GM11168 (cell line): Measurements from ENCODE around the gene SIRT6.
"Not testable (repeated sequence)": the region's sequence is repeated elsewhere in the genome, so short reads cannot be mapped to it uniquely, and the experiment has no call there.

Experiments
- in situ Hi-C: fragments of 300-500 bp; cut with MboI; formaldehyde crosslinking; loops from one replicate; pipeline ENCODE4 v1.12.0; 2022; ENCODE audit warnings: low sequenced_read_pairs; ENCODE audit not compliant: unreplicated experiment

The SIRT6 gene

GRCh38 chr19:4200940-4201542 lies 18.7 kb upstream of the SIRT6 start:
- in situ Hi-C loops, result no loop called here

DNA sequence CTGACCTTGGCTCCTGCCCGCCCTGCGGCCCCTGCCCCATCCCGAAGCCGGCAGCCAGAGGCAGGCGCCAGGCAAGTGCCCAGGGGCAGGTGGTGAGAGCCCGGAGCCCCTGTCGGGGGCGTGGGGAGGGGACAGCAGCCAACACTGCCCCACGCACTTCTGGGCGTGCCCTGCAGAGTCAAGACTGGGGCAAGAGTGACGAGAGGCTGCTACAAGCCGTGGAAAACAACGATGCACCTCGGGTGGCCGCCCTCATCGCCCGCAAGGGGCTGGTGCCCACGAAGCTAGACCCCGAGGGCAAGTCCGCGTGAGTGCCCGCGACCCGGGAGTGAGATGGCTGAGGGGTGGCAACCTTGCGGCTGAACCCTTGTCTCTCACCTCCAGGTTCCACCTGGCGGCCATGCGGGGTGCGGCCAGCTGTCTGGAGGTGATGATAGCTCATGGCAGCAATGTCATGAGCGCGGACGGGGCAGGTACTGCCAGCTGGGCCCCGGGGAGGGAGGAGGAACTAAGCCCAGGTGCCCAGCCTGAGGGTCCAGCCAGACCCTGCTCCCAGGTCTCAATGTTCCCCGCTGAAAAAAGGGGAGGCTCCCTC lies 17.4 kb upstream of the SIRT6 start:
- in situ Hi-C loops, result no loop called here

GRCh38 chr19:4198467-4199126 lies 16.2 kb upstream of the SIRT6 start:
- in situ Hi-C loops, result no loop called here

DNA sequence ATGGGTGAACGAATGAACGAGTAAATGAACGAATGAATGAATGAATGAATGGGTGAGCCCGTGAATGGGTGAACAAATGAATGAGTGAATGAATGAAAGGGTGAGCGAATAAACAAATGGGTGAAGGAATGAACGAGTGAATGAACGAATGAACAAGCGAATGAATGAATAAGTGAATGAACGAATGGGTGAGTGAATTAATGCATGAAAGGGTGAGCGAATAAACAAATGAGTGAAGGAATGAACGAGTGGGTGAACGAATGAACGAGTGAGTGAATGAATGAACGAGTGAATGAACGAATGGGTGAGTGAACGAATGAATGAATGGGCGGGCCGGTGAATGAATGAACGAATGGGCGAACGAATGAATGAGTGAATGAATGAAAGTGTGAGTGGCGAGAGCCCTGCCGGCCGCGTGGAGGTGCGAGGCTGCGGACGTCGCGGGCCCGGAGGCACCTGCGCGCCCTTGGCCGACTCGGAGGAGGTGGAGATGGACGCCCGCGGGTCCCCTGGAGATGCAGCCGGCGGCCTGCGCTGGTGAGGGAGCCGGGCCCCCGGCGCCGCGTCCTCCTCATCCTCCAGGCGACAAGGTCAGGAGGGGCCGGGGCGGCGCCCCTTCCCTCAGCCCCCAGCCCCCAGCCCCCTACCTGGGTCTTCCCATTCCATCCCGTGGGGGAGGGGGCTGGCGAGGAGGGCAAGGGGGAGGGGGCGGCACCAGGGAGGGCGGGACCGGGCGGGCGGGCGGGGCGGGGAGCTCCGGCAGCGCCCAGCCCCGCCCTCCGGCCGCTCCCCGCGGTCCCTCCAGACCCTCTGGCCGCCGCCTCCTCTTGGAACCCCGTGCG lies 15.5 kb upstream of the SIRT6 start:
- in situ Hi-C loops, result no loop called here

DNA sequence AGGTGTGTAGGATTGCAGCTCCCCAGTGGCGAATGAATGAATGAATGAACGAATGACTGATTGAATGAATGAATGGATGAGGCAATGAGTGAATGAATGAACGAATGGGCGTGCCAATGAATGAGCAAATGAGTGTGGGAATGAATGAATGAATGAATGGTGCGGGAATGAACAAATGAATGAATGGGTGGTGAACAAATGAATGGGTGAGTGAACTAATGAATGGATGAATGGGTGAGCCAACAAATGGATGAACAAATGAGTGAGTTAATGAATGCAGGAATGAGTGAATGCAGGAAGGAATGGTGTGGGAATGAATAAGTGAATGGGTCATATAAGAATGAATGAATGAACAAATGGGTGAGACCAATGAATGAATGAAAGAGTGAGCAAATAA lies 14.9 kb upstream of the SIRT6 start:
- in situ Hi-C loops, result no loop called here

- in situ Hi-C loops, result no loop called here
Observed at GRCh38 chr19:4196587-4197148, 14.3 kb upstream of the SIRT6 start.

- in situ Hi-C loops, result no loop called here
Observed at GRCh38 chr19:4196009-4196408, 13.6 kb upstream of the SIRT6 start.

DNA sequence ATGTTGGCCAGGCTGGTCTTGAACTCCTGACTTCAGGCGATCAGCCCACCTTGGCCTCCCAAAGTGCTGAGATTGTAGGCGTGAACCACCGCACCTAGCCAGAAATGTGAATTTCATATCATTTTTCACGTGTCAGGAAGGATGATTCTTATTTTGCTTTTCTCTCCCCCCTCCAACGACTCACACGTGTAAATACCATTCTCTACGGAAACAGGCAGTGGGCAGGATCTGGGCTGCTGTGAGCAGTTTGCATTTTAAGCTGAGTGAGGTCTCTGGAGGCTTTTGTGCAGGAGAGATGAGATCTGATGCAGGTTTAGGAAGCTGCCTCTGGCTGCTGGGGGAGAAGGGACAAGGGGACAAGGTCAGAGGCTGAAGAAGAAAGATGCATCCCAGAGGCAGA lies 12.0 kb upstream of the SIRT6 start:
- in situ Hi-C loops, result no loop called here

GRCh38 chr19:4192537-4192936 lies 10.2 kb upstream of the SIRT6 start:
- in situ Hi-C loops, result not testable (repeated sequence)

- in situ Hi-C loops, result no loop called here
Observed at GRCh38 chr19:4189641-4190040, 7.3 kb upstream of the SIRT6 start.

GRCh38 chr19:4187313-4188122 lies 5.2 kb upstream of the SIRT6 start:
- in situ Hi-C loops, result no loop called here

DNA sequence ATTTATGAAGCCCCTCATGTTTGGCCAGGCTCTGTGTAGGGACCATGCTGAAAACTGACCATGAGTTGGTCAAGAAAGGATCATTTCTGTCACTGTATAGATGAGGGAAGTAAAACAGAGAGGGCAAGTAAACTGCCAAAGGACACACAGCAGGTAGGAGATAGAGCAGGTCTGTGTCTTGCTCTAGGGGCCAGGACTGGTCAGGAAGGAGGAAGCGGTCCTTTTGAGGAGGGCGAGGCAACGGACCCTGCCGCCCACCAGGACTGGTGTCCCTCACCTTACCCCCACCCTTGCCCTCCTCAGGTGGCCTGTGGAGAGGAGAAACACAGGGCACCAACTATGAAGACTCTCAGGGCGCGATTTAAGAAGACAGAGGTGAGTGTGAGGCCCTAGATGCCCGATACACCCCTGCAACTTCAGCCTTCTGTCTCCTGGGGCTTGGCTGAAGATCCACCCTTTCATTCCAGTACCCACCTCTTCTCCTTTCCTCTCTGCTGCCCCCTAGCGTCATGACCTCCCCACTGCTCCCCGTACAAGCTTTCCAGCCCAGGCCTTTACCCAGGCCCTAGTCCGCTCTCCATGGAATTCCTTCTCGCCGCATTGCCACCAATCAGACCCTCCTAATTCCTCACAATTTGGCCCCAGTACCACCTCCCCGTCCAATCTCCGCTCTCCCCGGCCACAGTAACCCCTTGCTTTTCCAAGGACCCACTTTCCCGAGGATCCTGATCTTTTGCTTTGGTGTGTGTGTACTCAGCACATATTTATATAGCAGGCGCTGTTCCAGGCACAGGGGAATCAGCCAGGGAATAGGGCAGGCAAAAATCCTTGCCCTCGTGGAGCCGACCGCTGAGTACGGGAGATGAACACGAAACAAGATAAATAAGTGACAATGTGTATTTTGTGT lies 4.0 kb upstream of the SIRT6 start:
- in situ Hi-C loops, result no loop called here

DNA sequence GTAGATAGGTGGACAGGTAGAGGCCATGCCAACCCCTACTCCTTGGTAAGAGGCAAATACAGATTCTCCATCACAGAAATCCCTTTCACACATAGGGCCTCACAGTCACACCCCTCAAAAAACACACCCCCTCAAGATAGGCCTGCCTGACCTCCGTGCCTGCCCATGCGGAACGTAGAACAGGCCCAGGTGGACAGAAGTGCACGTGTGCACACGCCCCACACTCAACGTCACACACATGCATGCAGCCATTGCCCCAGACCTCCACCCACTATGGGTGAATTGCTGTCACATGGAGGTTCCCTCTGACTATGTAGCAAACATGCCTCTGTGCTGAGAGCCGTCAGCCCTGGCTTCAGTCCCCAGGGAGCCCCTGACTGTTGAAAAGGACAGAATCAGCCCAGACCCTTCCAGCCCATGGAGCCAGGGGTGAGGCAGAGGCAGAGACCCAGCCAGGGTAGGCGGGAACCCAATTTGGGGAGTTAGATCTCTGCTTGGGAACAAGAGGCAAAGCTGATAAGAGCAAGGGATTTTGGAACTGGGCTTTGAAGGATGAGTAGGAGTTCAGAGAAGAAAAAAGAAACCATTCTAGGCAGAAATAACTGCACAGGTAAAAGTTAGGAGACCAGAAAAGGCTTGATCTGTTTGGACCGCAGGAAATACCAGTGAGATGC lies 3.2 kb upstream of the SIRT6 start:
- in situ Hi-C loops, result no loop called here

DNA sequence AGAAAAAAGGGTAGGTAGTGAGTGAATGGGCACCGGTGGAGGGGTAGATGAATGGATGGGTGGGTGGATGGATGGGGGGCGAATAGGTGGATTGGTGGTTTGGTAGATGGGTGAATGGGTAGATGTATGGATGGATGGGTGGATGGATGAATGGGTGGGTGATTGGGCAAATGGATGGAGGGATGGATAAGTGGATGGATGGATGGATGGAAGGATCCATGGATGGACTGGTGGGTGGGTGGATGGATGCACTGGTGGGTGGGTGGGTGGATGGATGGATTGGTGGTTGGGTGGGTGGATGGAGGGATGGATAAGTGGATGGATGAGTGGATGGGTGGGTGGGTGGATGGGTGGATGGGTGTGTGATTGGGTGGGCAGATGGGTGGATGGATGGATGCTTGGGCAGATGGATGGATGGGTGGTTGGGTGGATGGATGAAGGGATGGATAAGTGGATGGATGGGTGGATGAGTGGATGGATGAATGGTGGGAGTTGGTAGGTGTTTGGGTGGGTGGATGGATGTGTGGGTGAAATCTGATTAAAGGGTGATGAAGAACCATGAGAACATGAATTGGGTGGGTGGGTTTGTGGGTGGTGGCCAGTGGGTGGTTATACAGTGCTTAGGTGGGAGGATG lies 2.5 kb upstream of the SIRT6 start:
- in situ Hi-C loops, result no loop called here

- in situ Hi-C loops, result no loop called here
Observed at GRCh38 chr19:4183967-4184717, 1.8 kb upstream of the SIRT6 start.

GRCh38 chr19:4181053-4181508 lies 1.3 kb downstream of the SIRT6 start:
- in situ Hi-C loops, result no loop called here

DNA sequence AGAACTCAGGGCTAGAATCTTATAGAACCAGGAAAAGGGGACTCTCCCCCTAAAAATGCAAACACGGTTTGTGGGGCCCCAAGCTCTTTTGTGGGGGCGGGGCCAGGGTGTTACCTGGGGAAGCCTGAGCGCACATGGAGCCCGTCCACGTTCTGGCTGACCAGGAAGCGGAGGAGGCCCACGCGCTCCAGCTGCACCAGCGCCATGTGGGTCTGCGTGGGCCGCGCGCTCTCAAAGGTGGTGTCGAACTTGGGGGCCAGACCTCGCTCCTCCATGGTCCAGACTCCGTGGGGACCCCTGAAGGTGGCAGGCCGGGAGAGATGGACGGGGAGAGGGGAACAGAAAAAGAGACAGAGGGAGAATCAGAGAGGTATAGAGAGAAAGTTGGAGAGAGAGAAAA lies 3.4 kb downstream of the SIRT6 start:
- in situ Hi-C loops, result no loop called here
